A673 (cell line): ENCODE results near the gene ZSCAN21. TPM values are rescaled to one million over a fixed set of nuclear protein-coding genes. Genes with fewer than 3 reads are reported as not detected.
A peak's percentile ranks its signal among the peaks of the same experiment; 100 is the strongest.

Experiments
- BruUV-seq: library from RNA; stranded (reverse); fragments of 400-500 nt; replicated peaks from 2 replicates; lab custom pipeline; 2021; lab: Mats Ljungman, UMichigan
- CTCF ChIA-PET: fragments of 300-600 bp; sonication (Branson Sonifier 250); formaldehyde crosslinking; loops from one replicate; lab custom pipeline; 2022; ENCODE audit warnings: antibody characterized with exemption; lab: Charles Lee
- POLR2A ChIA-PET: fragments of 300-600 bp; sonication (Branson Sonifier 250); formaldehyde crosslinking; loops from one replicate; lab custom pipeline; 2022; ENCODE audit warnings: antibody characterized with exemption; ENCODE audit not compliant: low non-redundant PET; lab: Charles Lee
- DNase-seq: peaks from one replicate; pipeline ENCODE4 v3.0.0-alpha.2; 2015; ENCODE audit warnings: low spot score
- H3K27ac ChIP-seq: fragments of 200-600 bp; sonication (generic); 2 replicates; pipeline ENCODE4 v1.5.1; 2016; ENCODE audit warnings: mixed run types, low read depth, mild to moderate bottlenecking, mixed read lengths, antibody characterized with exemption, low read length; ENCODE audit not compliant: poor library complexity, severe bottlenecking
- H3K27me3 ChIP-seq: fragments of 200-600 bp; sonication (generic); replicated peaks from 2 replicates; pipeline ENCODE4 v1.6.1; 2017; ENCODE audit warnings: mixed run types, low read depth, mild to moderate bottlenecking, mixed read lengths, antibody characterized with exemption, low read length; ENCODE audit not compliant: insufficient read depth, poor library complexity
- H3K36me3 ChIP-seq: fragments of 200-600 bp; sonication (generic); 2 replicates; pipeline ENCODE4 v1.6.1; 2016; ENCODE audit warnings: mixed run types, mild to moderate bottlenecking, mixed read lengths, antibody characterized with exemption, low read length; ENCODE audit not compliant: insufficient read depth, poor library complexity, severe bottlenecking
- H3K4me1 ChIP-seq: fragments of 200-600 bp; sonication (generic); 2 replicates; pipeline ENCODE4 v1.6.1; 2017; ENCODE audit warnings: mixed run types, mild to moderate bottlenecking, mixed read lengths, antibody characterized with exemption, low read length; ENCODE audit not compliant: insufficient read depth, poor library complexity, severe bottlenecking
- H3K4me3 ChIP-seq: fragments of 200-600 bp; sonication (generic); 2 replicates; pipeline ENCODE4 v1.5.1; 2016; ENCODE audit warnings: low read depth, mixed run types, mild to moderate bottlenecking, mixed read lengths, low read length; ENCODE audit not compliant: poor library complexity, severe bottlenecking
- H3K9me3 ChIP-seq: fragments of 200-600 bp; sonication (generic); 2 replicates; pipeline ENCODE4 v1.6.1; 2016; ENCODE audit warnings: mixed run types, low read depth, mild to moderate bottlenecking, mixed read lengths, antibody characterized with exemption, low read length; ENCODE audit not compliant: poor library complexity, severe bottlenecking
- CTCF ChIP-seq: fragments of 300-800, 200-600 bp; sonication (generic); conservative IDR thresholded peaks from 2 replicates; pipeline ENCODE4 v1.5.1; 2017; ENCODE audit warnings: low read depth, mild to moderate bottlenecking, antibody characterized with exemption, low read length, moderate library complexity, mixed read lengths
- EZH2 ChIP-seq: fragments of 200-600 bp; sonication (generic); IDR thresholded peaks from 2 replicates; pipeline ENCODE4 v1.6.1; 2017; ENCODE audit warnings: borderline replicate concordance, low read depth, mild to moderate bottlenecking, mixed read lengths, antibody characterized with exemption, low read length; ENCODE audit not compliant: poor library complexity, severe bottlenecking
- intact Hi-C: fragments of 100-400 bp; cut with micrococcal nuclease; formaldehyde crosslinking; loops from one replicate; pipeline ENCODE4 v1.10.0; 2022; ENCODE audit not compliant: unreplicated experiment
- total RNA-seq: library from RNA; stranded (reverse); gene quantifications from 2 replicates; pipeline ENCODE4 v1.2.3, GENCODE V29; 2021

ZSCAN21 gene
- total RNA-seq, 1 experiment from 2014 or later = 17.2 TPM

- intact Hi-C loops = no loop called here
- H3K9me3 ChIP-seq = no peaks in the 10 kb centered on the region
- peak overlapping the region; percentile 91 for H3K27ac ChIP-seq
- TF ChIP-seq CTCF (no peak), EZH2 (no peak)
- H3K4me1 ChIP-seq = peaks cover 39% of the 10 kb centered on the region
- no TSS peak for BruUV-seq
- no peaks in the 10 kb centered on the region for H3K27me3 ChIP-seq
- POLR2A ChIA-PET = no interaction called here
- peak overlapping the region; percentile 94 for H3K4me3 ChIP-seq
- no peak for DNase-seq
- CTCF ChIA-PET = no interaction called here
- H3K36me3 ChIP-seq = peaks cover 31% of the 10 kb centered on the region
Observed at GRCh38 chr7:100088095-100088620, 38.6 kb downstream of the ZSCAN21 start.

GRCh38 chr7:100088621-100089457 lies 39.3 kb downstream of the ZSCAN21 start, which contains the start of gene COPS6:
Gene COPS6 (plus strand): TSS chr7:100088969. CDS start chr7:100088991, 22 bp downstream.
- peaks cover 38% of the 10 kb centered on the region for H3K36me3 ChIP-seq
- H3K9me3 ChIP-seq = no peaks in the 10 kb centered on the region
- ChIA-PET CTCF (no interaction called here), POLR2A (no interaction called here)
- H3K27ac ChIP-seq = peak within 1 kb of the TSS; percentile 91
- intact Hi-C loops = no loop called here
- H3K4me1 ChIP-seq = peaks cover 39% of the 10 kb centered on the region
- BruUV-seq = no TSS peak
- H3K4me3 ChIP-seq = peak within 1 kb of the TSS; percentile 94
- peak; percentile 87 for DNase-seq
- no peaks in the 10 kb centered on the region for H3K27me3 ChIP-seq
- TF ChIP-seq EZH2 (no peak), CTCF (no peak)

- peak overlapping the region; percentile 91 for H3K27ac ChIP-seq
- H3K9me3 ChIP-seq = no peaks in the 10 kb centered on the region
- ChIA-PET CTCF (no interaction called here), POLR2A (no interaction called here)
- H3K27me3 ChIP-seq = no peaks in the 10 kb centered on the region
- no TSS peak for BruUV-seq
- H3K4me1 ChIP-seq = peaks cover 39% of the 10 kb centered on the region
- intact Hi-C loops = no loop called here
- TF ChIP-seq CTCF = no peak
- TF ChIP-seq EZH2 = no peak
- H3K36me3 ChIP-seq = peaks cover 46% of the 10 kb centered on the region
- DNase-seq = no peak
- peak overlapping the region; percentile 94 for H3K4me3 ChIP-seq
Observed at GRCh38 chr7:100089458-100090196, 40.1 kb downstream of the ZSCAN21 start.
